HCT116 (cell line): ENCODE data around the gene PGGHG. TPM values are rescaled to one million over a fixed set of nuclear protein-coding genes. Genes with fewer than 3 reads are reported as not detected.

ENCODE experiments used
- ATAC-seq: fragments of 200-7000 bp; cut with Tn5 transposase; 2 replicates; pipeline ENCODE4 v1.9.1; 2020; ENCODE audit warnings: mild to moderate bottlenecking, moderate library complexity
- BruUV-seq: library from RNA; stranded (reverse); fragments of 400-500 nt; replicated peaks from 2 replicates; lab custom pipeline; 2021; lab: Mats Ljungman, UMichigan
- CTCF ChIA-PET: fragments of 300-600 bp; sonication (Branson Sonifier 250); formaldehyde crosslinking; loops from one replicate; lab custom pipeline; 2021; ENCODE audit warnings: antibody characterized with exemption; lab: Charles Lee
- POLR2A ChIA-PET: fragments of 300-600, 350-600 bp; sonication (Branson Sonifier 250); formaldehyde crosslinking; loops from one replicate; lab custom pipeline; 2021; ENCODE audit warnings: antibody characterized with exemption; lab: Charles Lee
- RAD21 ChIA-PET, 2 experiments: fragments of 300-600 bp; sonication (Branson Sonifier 250); formaldehyde crosslinking; loops; one replicate each; lab custom pipeline; 2023; ENCODE audit warnings: low total read pairs in 2 of 2; ENCODE audit not compliant: uncharacterized antibody in 2 of 2, unreplicated experiment in 2 of 2, low non-redundant PET in 1 of 2; lab: Charles Lee
- DNase-seq: peaks from one replicate; pipeline ENCODE4 v3.0.0-alpha.2; 2010; ENCODE audit warnings: low read depth, low spot score
- H2AFZ ChIP-seq: fragments of 200-600 bp; shearing (Covaris generic), sonication (generic); 2 replicates; pipeline ENCODE4 v1.6.1; 2017; ENCODE audit warnings: low read depth, mixed run types, mixed read lengths, antibody characterized with exemption, low read length; ENCODE audit not compliant: poor library complexity, severe bottlenecking
- H3K27ac ChIP-seq: 2 replicates; pipeline ENCODE4 v1.5.1; 2012; ENCODE audit warnings: low read depth, low read length
- H3K27me3 ChIP-seq: fragments of 200-600 bp; sonication (generic); 2 replicates; pipeline ENCODE4 v1.6.1; 2016; ENCODE audit warnings: mixed run types, low read length, mixed read lengths; ENCODE audit not compliant: insufficient read depth
- H3K36me3 ChIP-seq, 2 experiments: fragments of 200-500 bp in 1 of 2; fragments of 200-600 bp in 1 of 2; sonication (Bioruptor generic) in 1 of 2; sonication (generic) in 1 of 2; 2 replicates each; pipeline versions ENCODE4 v1.5.1 to v1.6.1; 2014 to 2016; ENCODE audit warnings: low read length in 2 of 2, inconsistent platforms in 1 of 2, mixed read lengths in 1 of 2, mixed run types in 1 of 2; ENCODE audit not compliant: insufficient read depth in 2 of 2, control insufficient read depth in 1 of 2
- H3K4me1 ChIP-seq, 2 experiments: fragments of 200-600 bp in 1 of 2; sonication (generic) in 1 of 2; 2 replicates each; pipeline versions ENCODE4 v1.5.1 to v1.6.1; 2012 to 2017; ENCODE audit warnings: low read length in 2 of 2, inconsistent platforms in 1 of 2, mild to moderate bottlenecking in 1 of 2, mixed read lengths in 1 of 2, mixed run types in 1 of 2, moderate library complexity in 1 of 2; ENCODE audit not compliant: insufficient read depth in 2 of 2, control insufficient read depth in 1 of 2
- H3K4me2 ChIP-seq: fragments of 200-600 bp; sonication (generic); 2 replicates; pipeline ENCODE4 v1.6.1; 2017; ENCODE audit warnings: mixed run types, low read length, mixed read lengths
- H3K4me3 ChIP-seq, 2 experiments: fragments of 200-600 bp in 1 of 2; sonication (generic) in 1 of 2; replicated peaks in 1 of 2; 2 replicates each; pipeline ENCODE4 v1.5.1; 2011 to 2016; ENCODE audit warnings: low read length in 2 of 2, control low read depth in 1 of 2, low read depth in 1 of 2, mild to moderate bottlenecking in 1 of 2, mixed read lengths in 1 of 2, mixed run types in 1 of 2
- H3K79me2 ChIP-seq: fragments of 200-600 bp; sonication (generic); 2 replicates; pipeline ENCODE4 v1.6.1; 2017; ENCODE audit warnings: mild to moderate bottlenecking, mixed run types, low read length, moderate library complexity, mixed read lengths; ENCODE audit not compliant: insufficient read depth
- H3K9ac ChIP-seq: fragments of 200-600 bp; sonication (generic); 2 replicates; pipeline ENCODE4 v1.6.1; 2016; ENCODE audit warnings: low read length, mixed read lengths
- H3K9me2 ChIP-seq: fragments of 200-600 bp; sonication (generic), shearing (Covaris generic); 2 replicates; pipeline ENCODE4 v1.6.1; 2017; ENCODE audit warnings: mixed run types, mild to moderate bottlenecking, moderate library complexity; ENCODE audit not compliant: insufficient read depth
- H3K9me3 ChIP-seq, 2 experiments: fragments of 200-500 bp in 1 of 2; fragments of 200-600 bp in 1 of 2; sonication (Bioruptor generic) in 1 of 2; sonication (generic) in 1 of 2; 2 replicates each; pipeline ENCODE4 v1.6.1; 2014 to 2017; ENCODE audit warnings: low read length in 2 of 2, mixed read lengths in 2 of 2, inconsistent platforms in 1 of 2, low read depth in 1 of 2, mild to moderate bottlenecking in 1 of 2, mixed run types in 1 of 2, moderate library complexity in 1 of 2; ENCODE audit not compliant: control insufficient read depth in 1 of 2, insufficient read depth in 1 of 2
- H4K20me1 ChIP-seq: fragments of 200-600 bp; sonication (generic), shearing (Covaris generic); 2 replicates; pipeline ENCODE4 v1.6.1; 2017; ENCODE audit warnings: mixed run types, mild to moderate bottlenecking, moderate library complexity; ENCODE audit not compliant: insufficient read depth
- CBX3 ChIP-seq: IDR thresholded peaks from 2 replicates; pipeline ENCODE4 v1.6.1; 2012; ENCODE audit warnings: low read depth
- CEBPB ChIP-seq: IDR thresholded peaks from 2 replicates; pipeline ENCODE4 v1.6.1; 2012; ENCODE audit warnings: low read depth
- CTCF ChIP-seq, 3 experiments: fragments of 200-600 bp in 1 of 3; sonication (generic) in 1 of 3; IDR thresholded peaks in 2 of 3; conservative IDR thresholded peaks in 1 of 3; 2 replicates each; pipeline ENCODE4 v1.5.1; 2012 to 2017; ENCODE audit warnings: low read depth in 2 of 3, low read length in 2 of 3, antibody characterized with exemption in 1 of 3, borderline replicate concordance in 1 of 3, control low read depth in 1 of 3, mild to moderate bottlenecking in 1 of 3, mixed read lengths in 1 of 3, mixed run types in 1 of 3, moderate library complexity in 1 of 3; ENCODE audit not compliant: insufficient read depth in 1 of 3
- EGR1 ChIP-seq: IDR thresholded peaks from 2 replicates; pipeline ENCODE4 v1.6.1; 2012; ENCODE audit warnings: low read depth
- EZH2 ChIP-seq: fragments of 200-600 bp; sonication (generic); IDR thresholded peaks from 2 replicates; pipeline ENCODE4 v1.6.1; 2017; ENCODE audit warnings: antibody characterized with exemption, mixed run types
- EZH2phosphoT487 ChIP-seq: fragments of 200-600 bp; IDR thresholded peaks from 2 replicates; pipeline ENCODE4 v1.6.1; 2018; ENCODE audit warnings: antibody characterized with exemption, borderline replicate concordance
- JUND ChIP-seq: IDR thresholded peaks from 2 replicates; pipeline ENCODE4 v1.6.1; 2012
- POLR2A ChIP-seq: IDR thresholded peaks from 2 replicates; pipeline ENCODE4 v1.7.0; 2011; ENCODE audit warnings: borderline replicate concordance; ENCODE audit not compliant: insufficient read depth, insufficient read length; ENCODE audit errors: extremely low read depth
- POLR2AphosphoS5 ChIP-seq: IDR thresholded peaks from 2 replicates; pipeline ENCODE4 v1.6.1; 2011; ENCODE audit warnings: mild to moderate bottlenecking, low read depth, low read length, moderate library complexity
- RAD21 ChIP-seq: IDR thresholded peaks from 2 replicates; pipeline ENCODE4 v1.6.1; 2012; ENCODE audit warnings: low read depth, mild to moderate bottlenecking
- SIN3A ChIP-seq: IDR thresholded peaks from 2 replicates; pipeline ENCODE4 v1.6.1; 2012; ENCODE audit warnings: low read depth
- SP1 ChIP-seq: IDR thresholded peaks from 2 replicates; pipeline ENCODE4 v1.6.1; 2012; ENCODE audit warnings: low read depth
- TCF7L2 ChIP-seq: IDR thresholded peaks from 2 replicates; pipeline ENCODE4 v1.7.0; 2011; ENCODE audit warnings: borderline replicate concordance, inconsistent platforms; ENCODE audit not compliant: insufficient read depth, insufficient read length; ENCODE audit errors: extremely low read depth
- ZFX ChIP-seq: fragments of 450-650 bp; IDR thresholded peaks from 2 replicates; pipeline ENCODE4 v1.6.1; 2017
- ZNF274 ChIP-seq: fragments of 200-500 bp; sonication (Bioruptor generic); IDR thresholded peaks from 2 replicates; pipeline ENCODE4 v1.6.1; 2014; ENCODE audit warnings: mild to moderate bottlenecking, low read depth, low read length, inconsistent platforms
- intact Hi-C: fragments of 100-400 bp; cut with micrococcal nuclease; formaldehyde crosslinking; loops from 2 replicates; pipeline ENCODE4 v1.10.0; 2022
- total RNA-seq: library from RNA; stranded (reverse); gene quantifications from one replicate; pipeline ENCODE4 v1.2.1, GENCODE V29; 2021; ENCODE audit not compliant: unreplicated experiment
- TF ChIP-seq, protein P1 (sequence below): IDR thresholded peaks from 2 replicates; pipeline ENCODE4 v1.6.1; 2012
- TF ChIP-seq, protein P2 (sequence below): IDR thresholded peaks from 2 replicates; pipeline ENCODE4 v1.6.1; 2011; ENCODE audit warnings: mild to moderate bottlenecking, low read length, moderate library complexity; ENCODE audit not compliant: insufficient replicate concordance; ENCODE audit errors: extremely low read depth
- TF ChIP-seq, protein P3 (sequence below): IDR thresholded peaks from 2 replicates; pipeline ENCODE4 v1.6.1; 2012; ENCODE audit warnings: low read depth
- TF ChIP-seq, protein P4 (sequence below): IDR thresholded peaks from 2 replicates; pipeline ENCODE4 v1.6.1; 2012

The PGGHG gene
- total RNA-seq, 1 experiment from 2014 or later, result 57.5 TPM

DNA sequence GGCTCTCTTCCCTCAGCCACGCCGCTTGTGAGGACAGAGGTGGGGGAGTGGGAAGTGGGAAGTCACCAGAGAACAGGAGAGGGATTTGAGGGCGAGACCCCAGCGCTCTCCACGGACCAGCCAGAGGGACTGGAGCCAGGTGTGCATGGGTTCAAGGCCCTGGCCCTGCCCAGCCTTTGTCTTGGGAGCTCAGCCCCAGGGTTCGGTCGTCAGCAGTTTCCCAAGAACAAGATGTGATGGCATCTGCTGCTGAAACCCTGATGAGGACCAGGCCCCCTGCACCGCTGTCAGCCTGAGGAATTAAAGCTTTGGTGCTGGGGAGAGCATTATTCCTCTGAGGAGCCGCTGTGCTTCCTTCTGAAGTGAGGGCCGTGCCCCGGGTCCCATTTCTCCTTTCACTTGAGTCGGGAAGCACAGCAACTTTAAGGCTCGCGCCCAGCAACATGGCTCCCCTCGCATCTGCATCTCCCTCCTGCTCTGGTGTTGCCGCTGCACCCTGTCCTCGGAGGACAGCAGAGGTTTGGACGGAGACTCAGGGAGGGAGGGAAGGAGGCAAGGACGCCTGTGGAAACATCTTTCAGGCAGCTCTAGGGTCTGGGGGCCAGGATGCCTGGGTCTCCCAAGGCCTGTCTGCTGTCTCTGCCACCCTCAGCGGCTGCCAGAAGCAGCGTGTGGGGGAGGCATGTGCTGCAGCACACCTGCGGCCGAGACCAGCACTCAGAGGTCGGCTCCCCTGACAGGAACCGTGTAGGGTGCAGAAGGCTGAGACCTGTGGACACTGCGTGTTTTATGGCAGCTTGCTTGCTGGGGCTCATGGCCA is 6.6 kb downstream of the PGGHG start:
- Histone ChIP-seq H3K4me2 (no peak overlapping the region), H3K4me1 (peaks cover 0 to 3% of the 10 kb centered on the region in 2 experiments; a peak in 1 of 4 replicates), H3K27me3 (no peaks in the 10 kb centered on the region), H2AFZ (no peak overlapping the region), H4K20me1 (no peaks in the 10 kb centered on the region), H3K27ac (no peak overlapping the region), H3K79me2 (no peaks in the 10 kb centered on the region), H3K9me3 (no peaks in the 10 kb centered on the region), H3K9me2 (no peaks in the 10 kb centered on the region), H3K4me3 (no peak overlapping the region), H3K36me3 (peaks cover 0 to 5% of the 10 kb centered on the region in 2 experiments; a peak in 3 of 4 replicates), H3K9ac (no peak overlapping the region)
- RAD21 ChIA-PET, result no interaction called here
- BruUV-seq, result no TSS peak
- ATAC-seq, result no peak
- DNase-seq, result no peak
- intact Hi-C loops, result no loop called here
- CTCF ChIA-PET, result no interaction called here
- no peak for TF ChIP-seq TCF7L2
- no peak for TF ChIP-seq ZNF274
- TF ChIP-seq RAD21, result no peak
- TF ChIP-seq, protein P1, sequence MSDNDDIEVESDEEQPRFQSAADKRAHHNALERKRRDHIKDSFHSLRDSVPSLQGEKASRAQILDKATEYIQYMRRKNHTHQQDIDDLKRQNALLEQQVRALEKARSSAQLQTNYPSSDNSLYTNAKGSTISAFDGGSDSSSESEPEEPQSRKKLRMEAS, result no peak
- no peak for TF ChIP-seq EZH2
- TF ChIP-seq, protein P2, sequence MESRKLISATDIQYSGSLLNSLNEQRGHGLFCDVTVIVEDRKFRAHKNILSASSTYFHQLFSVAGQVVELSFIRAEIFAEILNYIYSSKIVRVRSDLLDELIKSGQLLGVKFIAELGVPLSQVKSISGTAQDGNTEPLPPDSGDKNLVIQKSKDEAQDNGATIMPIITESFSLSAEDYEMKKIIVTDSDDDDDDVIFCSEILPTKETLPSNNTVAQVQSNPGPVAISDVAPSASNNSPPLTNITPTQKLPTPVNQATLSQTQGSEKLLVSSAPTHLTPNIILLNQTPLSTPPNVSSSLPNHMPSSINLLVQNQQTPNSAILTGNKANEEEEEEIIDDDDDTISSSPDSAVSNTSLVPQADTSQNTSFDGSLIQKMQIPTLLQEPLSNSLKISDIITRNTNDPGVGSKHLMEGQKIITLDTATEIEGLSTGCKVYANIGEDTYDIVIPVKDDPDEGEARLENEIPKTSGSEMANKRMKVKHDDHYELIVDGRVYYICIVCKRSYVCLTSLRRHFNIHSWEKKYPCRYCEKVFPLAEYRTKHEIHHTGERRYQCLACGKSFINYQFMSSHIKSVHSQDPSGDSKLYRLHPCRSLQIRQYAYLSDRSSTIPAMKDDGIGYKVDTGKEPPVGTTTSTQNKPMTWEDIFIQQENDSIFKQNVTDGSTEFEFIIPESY, result no peak
- TF ChIP-seq SIN3A, result no peak
- no peak for TF ChIP-seq POLR2A
- TF ChIP-seq EGR1, result no peak
- TF ChIP-seq, protein P3, sequence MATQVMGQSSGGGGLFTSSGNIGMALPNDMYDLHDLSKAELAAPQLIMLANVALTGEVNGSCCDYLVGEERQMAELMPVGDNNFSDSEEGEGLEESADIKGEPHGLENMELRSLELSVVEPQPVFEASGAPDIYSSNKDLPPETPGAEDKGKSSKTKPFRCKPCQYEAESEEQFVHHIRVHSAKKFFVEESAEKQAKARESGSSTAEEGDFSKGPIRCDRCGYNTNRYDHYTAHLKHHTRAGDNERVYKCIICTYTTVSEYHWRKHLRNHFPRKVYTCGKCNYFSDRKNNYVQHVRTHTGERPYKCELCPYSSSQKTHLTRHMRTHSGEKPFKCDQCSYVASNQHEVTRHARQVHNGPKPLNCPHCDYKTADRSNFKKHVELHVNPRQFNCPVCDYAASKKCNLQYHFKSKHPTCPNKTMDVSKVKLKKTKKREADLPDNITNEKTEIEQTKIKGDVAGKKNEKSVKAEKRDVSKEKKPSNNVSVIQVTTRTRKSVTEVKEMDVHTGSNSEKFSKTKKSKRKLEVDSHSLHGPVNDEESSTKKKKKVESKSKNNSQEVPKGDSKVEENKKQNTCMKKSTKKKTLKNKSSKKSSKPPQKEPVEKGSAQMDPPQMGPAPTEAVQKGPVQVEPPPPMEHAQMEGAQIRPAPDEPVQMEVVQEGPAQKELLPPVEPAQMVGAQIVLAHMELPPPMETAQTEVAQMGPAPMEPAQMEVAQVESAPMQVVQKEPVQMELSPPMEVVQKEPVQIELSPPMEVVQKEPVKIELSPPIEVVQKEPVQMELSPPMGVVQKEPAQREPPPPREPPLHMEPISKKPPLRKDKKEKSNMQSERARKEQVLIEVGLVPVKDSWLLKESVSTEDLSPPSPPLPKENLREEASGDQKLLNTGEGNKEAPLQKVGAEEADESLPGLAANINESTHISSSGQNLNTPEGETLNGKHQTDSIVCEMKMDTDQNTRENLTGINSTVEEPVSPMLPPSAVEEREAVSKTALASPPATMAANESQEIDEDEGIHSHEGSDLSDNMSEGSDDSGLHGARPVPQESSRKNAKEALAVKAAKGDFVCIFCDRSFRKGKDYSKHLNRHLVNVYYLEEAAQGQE, result no peak
- TF ChIP-seq CBX3, result no peak
- TF ChIP-seq POLR2AphosphoS5, result no peak
- TF ChIP-seq, protein P4, sequence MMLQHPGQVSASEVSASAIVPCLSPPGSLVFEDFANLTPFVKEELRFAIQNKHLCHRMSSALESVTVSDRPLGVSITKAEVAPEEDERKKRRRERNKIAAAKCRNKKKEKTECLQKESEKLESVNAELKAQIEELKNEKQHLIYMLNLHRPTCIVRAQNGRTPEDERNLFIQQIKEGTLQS, result no peak
- no peak for TF ChIP-seq SP1
- TF ChIP-seq JUND, result no peak
- TF ChIP-seq ZFX, result no peak
- no peak for TF ChIP-seq CTCF (IDR thresholded peaks at IDR 0.05 in 2 of 3, conservative IDR thresholded peaks at IDR 0.05 in 1 of 3; ENCODE audit: borderline replicate concordance in 1 of 3, insufficient read depth in 1 of 3, low read depth in 2 of 3, low read length in 2 of 3)
- TF ChIP-seq EZH2phosphoT487, result no peak
- no peak for TF ChIP-seq CEBPB
- POLR2A ChIA-PET, result no interaction called here
